ENCODE results near the gene ZNF549.
A peak's percentile ranks its signal among the peaks of the same experiment; 100 is the strongest.
"Not testable (repeated sequence)": the region's sequence is repeated elsewhere in the genome, so short reads cannot be mapped to it uniquely, and the experiment has no call there.

The ZNF549 gene

GRCh38 chr19:57515255-57515654 lies 11.9 kb upstream of the ZNF549 start:
- no peak for DNase-seq (ENCODE audit: low spot score)
- in situ Hi-C loops (cut with MboI; ENCODE audit: low sequenced_read_pairs, unreplicated experiment), result no loop called here

DNA sequence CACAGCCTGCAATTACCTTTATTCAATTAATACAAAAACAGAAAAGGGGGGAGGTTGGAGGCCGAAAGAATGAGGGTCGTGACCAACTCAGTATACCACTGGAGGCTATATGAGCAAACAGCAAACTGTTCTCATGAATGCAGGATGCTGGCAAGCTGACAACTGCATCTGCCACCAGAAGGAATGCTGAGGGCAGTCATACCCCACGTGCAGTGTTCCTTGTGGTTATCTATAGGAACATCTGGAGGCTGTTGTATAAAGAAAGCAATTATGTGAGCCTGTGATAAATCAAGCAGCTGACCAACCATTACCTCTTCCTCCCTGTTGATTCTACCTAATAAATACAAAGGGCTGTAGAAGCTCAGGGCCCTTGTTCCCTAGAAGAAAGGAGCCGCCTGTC lies 9.1 kb upstream of the ZNF549 start:
- in situ Hi-C loops (cut with MboI; ENCODE audit: low sequenced_read_pairs, unreplicated experiment); DNase-seq (ENCODE audit: low spot score): not testable (repeated sequence)

More at GRCh38 chr19:57515255-57515654, 11.9 kb upstream of the ZNF549 start:
- TF ChIP-seq, protein P1, sequence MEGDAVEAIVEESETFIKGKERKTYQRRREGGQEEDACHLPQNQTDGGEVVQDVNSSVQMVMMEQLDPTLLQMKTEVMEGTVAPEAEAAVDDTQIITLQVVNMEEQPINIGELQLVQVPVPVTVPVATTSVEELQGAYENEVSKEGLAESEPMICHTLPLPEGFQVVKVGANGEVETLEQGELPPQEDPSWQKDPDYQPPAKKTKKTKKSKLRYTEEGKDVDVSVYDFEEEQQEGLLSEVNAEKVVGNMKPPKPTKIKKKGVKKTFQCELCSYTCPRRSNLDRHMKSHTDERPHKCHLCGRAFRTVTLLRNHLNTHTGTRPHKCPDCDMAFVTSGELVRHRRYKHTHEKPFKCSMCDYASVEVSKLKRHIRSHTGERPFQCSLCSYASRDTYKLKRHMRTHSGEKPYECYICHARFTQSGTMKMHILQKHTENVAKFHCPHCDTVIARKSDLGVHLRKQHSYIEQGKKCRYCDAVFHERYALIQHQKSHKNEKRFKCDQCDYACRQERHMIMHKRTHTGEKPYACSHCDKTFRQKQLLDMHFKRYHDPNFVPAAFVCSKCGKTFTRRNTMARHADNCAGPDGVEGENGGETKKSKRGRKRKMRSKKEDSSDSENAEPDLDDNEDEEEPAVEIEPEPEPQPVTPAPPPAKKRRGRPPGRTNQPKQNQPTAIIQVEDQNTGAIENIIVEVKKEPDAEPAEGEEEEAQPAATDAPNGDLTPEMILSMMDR (IDR thresholded peaks at IDR 0.05; ENCODE audit: borderline replicate concordance, control extremely low read depth, extremely low read depth, insufficient read depth, missing control alignments), result no peak

GRCh38 chr19:57537953-57538547 lies 10.9 kb downstream of the ZNF549 start:
- no peak for DNase-seq (ENCODE audit: low spot score)
- TF ChIP-seq, protein P1 (IDR thresholded peaks at IDR 0.05; ENCODE audit: borderline replicate concordance, control extremely low read depth, extremely low read depth, insufficient read depth, missing control alignments), result no peak
- in situ Hi-C loops (cut with MboI; ENCODE audit: low sequenced_read_pairs, unreplicated experiment), result no loop called here

DNA sequence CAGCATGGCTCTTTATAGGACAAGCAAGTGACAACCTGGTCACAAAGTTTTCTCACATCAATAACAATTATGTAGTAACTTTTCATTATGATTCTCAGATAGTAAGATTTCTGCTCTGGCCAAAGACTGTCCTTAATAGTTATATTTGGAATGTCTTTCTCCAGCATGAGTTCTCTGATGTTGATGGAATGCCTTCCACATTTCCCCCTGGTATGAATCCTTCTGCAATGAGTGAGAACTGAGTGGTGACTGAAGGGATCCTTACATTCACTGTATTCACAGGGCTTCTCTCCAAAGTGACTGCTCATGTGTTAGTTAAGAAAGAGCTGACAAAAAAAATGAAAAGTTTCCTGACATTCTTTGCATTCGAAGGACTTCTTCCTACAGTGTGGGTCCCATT lies 19.4 kb downstream of the ZNF549 start:
- in situ Hi-C loops (cut with MboI; ENCODE audit: low sequenced_read_pairs, unreplicated experiment), result no loop called here
- TF ChIP-seq, protein P1 (IDR thresholded peaks at IDR 0.05; ENCODE audit: borderline replicate concordance, control extremely low read depth, extremely low read depth, insufficient read depth, missing control alignments), result no peak
- DNase-seq (ENCODE audit: low spot score), result no peak

DNA sequence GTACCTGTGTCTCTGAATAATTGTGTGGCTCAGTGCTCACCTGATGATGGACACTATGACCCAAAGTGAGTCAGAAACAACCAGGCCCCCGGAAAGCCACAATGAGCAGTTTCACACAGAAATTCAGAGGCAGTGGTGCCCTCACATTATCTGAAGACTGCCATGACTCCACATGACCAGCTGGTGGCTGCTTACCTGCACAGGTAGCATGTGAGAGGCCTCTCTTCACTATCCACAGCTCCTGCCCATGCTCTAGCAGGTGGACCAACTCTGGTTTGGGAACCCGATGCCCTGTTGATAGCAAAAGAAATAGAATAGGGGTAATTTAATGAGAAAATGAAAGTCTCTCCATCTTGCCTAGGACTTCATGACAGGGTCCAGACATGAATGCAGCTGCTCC lies 25.3 kb downstream of the ZNF549 start:
- in situ Hi-C loops (cut with MboI; ENCODE audit: low sequenced_read_pairs, unreplicated experiment), result no loop called here

GRCh38 chr19:57557659-57558058 lies 30.5 kb downstream of the ZNF549 start:
- TF ChIP-seq, protein P1 (IDR thresholded peaks at IDR 0.05; ENCODE audit: borderline replicate concordance, control extremely low read depth, extremely low read depth, insufficient read depth, missing control alignments), result no peak
- in situ Hi-C loops (cut with MboI; ENCODE audit: low sequenced_read_pairs, unreplicated experiment), result no loop called here
- DNase-seq (ENCODE audit: low spot score), result no peak

More for the DNA sequence above, 25.3 kb downstream of the ZNF549 start:
- TF ChIP-seq, protein P1 (IDR thresholded peaks at IDR 0.05; ENCODE audit: borderline replicate concordance, control extremely low read depth, extremely low read depth, insufficient read depth, missing control alignments), result no peak
- DNase-seq (ENCODE audit: low spot score), result no peak

DNA sequence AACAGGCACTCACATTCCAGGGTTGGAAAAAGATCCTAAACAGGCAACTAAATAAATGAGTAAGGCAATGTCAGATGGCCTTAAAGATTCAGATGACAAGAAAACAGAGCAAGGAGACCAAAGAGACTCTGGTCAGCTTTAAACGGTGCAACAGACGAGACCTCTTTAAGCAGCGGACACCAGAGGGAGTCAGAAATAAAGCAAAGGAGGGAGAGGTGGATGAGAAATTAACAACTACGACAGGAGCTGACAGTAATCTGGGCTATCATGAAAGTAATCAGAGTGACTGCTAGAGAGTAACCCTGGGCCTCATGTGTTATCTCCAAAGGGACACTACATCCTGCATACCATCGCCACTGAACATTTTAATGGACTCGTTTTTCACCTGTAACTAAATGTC lies 31.4 kb downstream of the ZNF549 start:
- TF ChIP-seq, protein P1 (IDR thresholded peaks at IDR 0.05; ENCODE audit: borderline replicate concordance, control extremely low read depth, extremely low read depth, insufficient read depth, missing control alignments), result no peak
- in situ Hi-C loops (cut with MboI; ENCODE audit: low sequenced_read_pairs, unreplicated experiment), result no loop called here
- DNase-seq (ENCODE audit: low spot score), result peak; percentile 27
